ENCODE data around the gene CDKN1B. TPM values are rescaled to one million over a fixed set of nuclear protein-coding genes. Genes with fewer than 3 reads are reported as not detected.

Gene CDKN1B
- total RNA-seq, result 86.5 TPM

GRCh38 chr12:12716793-12717585, at the start of gene CDKN1B:
TSS of gene CDKN1B (plus strand) at chr12:12717368. CDS start at chr12:12717840, 472 bp downstream.

Small RNAs within 50 kb of the gene (small RNA-seq; reads per million reads assigned to genes)
- not detected for gene MIR613

Other genes starting within 250 kb of the CDKN1B start
- 15.5 TPM for gene DUSP16, start 154.5 kb upstream of the CDKN1B start, total RNA-seq
- 54.7 TPM for gene CREBL2, start 105.5 kb upstream of the CDKN1B start, total RNA-seq
- 27.7 TPM for gene GPR19, start 21.2 kb upstream of the CDKN1B start, total RNA-seq
- 26.1 TPM for gene APOLD1, start 68.3 kb downstream of the CDKN1B start, total RNA-seq
- gene DDX47, start 96.0 kb downstream of the CDKN1B start, total RNA-seq, result 57.2 TPM
- 0.23 TPM for gene GPRC5A, start 174.2 kb downstream of the CDKN1B start, total RNA-seq
- not detected for gene GPRC5D, start 234.8 kb downstream of the CDKN1B start, total RNA-seq